Activated naive CD8-positive, alpha-beta T cell treated with anti-CD3 and anti-CD28 coated beads for 36 hours (primary cell): Measurements from ENCODE around the gene UNCX. TPM values are rescaled to one million over a fixed set of nuclear protein-coding genes. Genes with fewer than 3 reads are reported as not detected.
"Not testable (repeated sequence)": the region's sequence is repeated elsewhere in the genome, so short reads cannot be mapped to it uniquely, and the experiment has no call there.

Source experiments
- DNase-seq: peaks from one replicate; pipeline ENCODE4 v3.0.0; 2021
- H3K27ac Mint-ChIP-seq: one replicate; pipeline ENCODE4 v1.8.0; 2022; ENCODE audit warnings: mild to moderate bottlenecking, moderate library complexity, mixed read lengths
- H3K27me3 Mint-ChIP-seq: one replicate; pipeline ENCODE4 v1.8.0; 2022; ENCODE audit warnings: mild to moderate bottlenecking, mixed read lengths
- H3K36me3 Mint-ChIP-seq: one replicate; pipeline ENCODE4 v1.8.0; 2021; ENCODE audit warnings: mild to moderate bottlenecking, mixed read lengths
- H3K4me1 Mint-ChIP-seq: one replicate; pipeline ENCODE4 v1.8.0; 2021; ENCODE audit warnings: mixed read lengths
- H3K4me3 Mint-ChIP-seq: one replicate; pipeline ENCODE4 v1.8.0; 2022; ENCODE audit warnings: mild to moderate bottlenecking, moderate library complexity, mixed read lengths
- H3K9me3 Mint-ChIP-seq: one replicate; pipeline ENCODE4 v1.8.0; 2022; ENCODE audit warnings: mixed read lengths
- total RNA-seq, 2 experiments: library from RNA; stranded (reverse); gene quantifications; one replicate each; pipeline ENCODE4 v1.2.3, GENCODE V29; 2021

The UNCX gene
- total RNA-seq, 2 experiments from 2014 or later, result not detected

DNA sequence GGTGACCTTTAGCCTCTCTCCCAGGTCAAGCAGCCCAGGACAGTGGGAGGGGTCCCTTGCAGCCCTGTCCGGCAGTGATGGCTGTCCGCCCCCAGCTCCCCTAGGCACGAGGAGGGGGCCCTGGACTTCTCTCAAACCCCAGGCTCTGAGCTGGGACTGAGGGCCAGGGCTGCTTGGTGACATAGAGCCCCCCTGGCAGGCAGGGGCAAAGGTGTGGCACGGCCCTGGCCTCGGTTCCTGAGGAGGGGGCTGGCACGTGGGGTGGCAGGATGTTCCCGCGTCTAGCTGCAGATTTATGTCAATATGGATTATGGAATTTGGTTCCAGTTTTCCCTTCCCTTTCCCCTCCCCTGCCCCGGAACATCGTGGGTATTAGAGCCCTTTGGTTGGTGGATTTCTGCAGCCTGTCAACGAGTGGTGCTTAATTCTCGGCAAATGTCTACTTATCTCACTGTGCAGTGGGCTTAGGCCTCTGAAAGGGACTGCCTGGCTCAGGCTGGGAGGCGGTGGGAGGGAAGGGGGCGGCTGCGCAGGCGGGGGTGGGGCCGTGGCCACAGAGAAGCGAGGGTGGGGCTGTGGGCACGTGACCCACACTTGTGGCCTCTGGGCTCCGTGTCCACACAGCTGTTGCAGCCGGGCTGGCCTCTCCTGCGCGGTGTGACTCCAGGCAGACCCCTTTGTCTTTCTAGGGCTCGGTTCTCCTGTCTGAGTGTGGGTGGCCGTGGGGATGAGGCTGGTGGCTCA, 19.3 kb downstream of the UNCX start:
- H3K9me3 Mint-ChIP-seq, result no peaks in the 10 kb centered on the region
- no peak for DNase-seq
- no peak overlapping the region for H3K27ac Mint-ChIP-seq
- peaks cover 4% of the 10 kb centered on the region for H3K4me1 Mint-ChIP-seq
- H3K36me3 Mint-ChIP-seq, result no peaks in the 10 kb centered on the region
- peaks cover 67% of the 10 kb centered on the region for H3K27me3 Mint-ChIP-seq
- H3K4me3 Mint-ChIP-seq, result no peak overlapping the region

- Mint-ChIP-seq H3K27ac (no peak overlapping the region), H3K9me3 (no peaks in the 10 kb centered on the region), H3K4me1 (peaks cover 4% of the 10 kb centered on the region), H3K4me3 (no peak overlapping the region), H3K36me3 (no peaks in the 10 kb centered on the region), H3K27me3 (peaks cover 67% of the 10 kb centered on the region)
- no peak for DNase-seq
Observed at GRCh38 chr7:1252540-1253090, 19.9 kb downstream of the UNCX start.

- Mint-ChIP-seq H3K9me3 (no peaks in the 10 kb centered on the region), H3K27me3 (peaks cover 56% of the 10 kb centered on the region), H3K27ac (no peak overlapping the region), H3K4me3 (no peak overlapping the region), H3K36me3 (no peaks in the 10 kb centered on the region), H3K4me1 (no peaks in the 10 kb centered on the region)
- no peak for DNase-seq
Observed at GRCh38 chr7:1253681-1254181, 21.1 kb downstream of the UNCX start.

DNA sequence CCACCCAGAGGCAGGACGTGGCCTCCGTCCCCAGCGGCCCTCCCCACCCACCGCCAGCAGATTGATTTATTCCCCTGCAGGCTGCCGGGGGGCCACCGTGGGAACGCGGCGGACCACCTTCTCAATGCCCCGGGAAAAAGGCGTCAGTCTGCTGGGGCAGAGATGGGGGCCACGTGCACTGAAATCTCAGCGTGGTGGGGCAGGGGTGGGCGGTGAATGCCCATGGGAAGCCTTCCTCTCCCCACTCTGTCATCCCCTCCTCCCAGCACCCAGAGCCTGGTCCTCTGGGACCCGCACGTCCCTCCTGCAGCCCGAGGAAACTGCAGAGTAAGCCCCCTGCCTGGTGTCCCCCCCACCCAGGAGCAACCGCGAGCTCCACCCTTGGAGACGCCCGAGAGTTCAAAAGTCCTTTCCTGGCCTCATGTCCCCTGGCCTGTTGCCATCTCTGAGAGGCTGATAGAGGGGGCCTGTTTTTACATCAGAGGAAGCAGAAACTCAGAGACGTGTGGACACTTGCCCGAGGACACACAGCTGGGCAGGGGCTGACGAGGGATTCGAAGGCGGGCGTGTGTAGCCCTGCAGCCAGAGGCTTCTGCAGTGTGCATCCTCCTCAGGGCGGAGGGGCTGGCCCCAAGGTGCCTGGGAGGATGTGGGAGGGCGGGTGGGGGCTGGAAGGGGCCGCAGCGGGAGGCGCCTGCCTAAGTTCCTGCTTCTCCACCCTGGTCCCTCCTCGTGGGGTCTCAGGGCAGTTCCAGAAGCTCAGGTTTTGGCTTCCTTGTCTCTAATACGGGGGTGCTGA, 21.8 kb downstream of the UNCX start:
- Mint-ChIP-seq H3K9me3 (no peaks in the 10 kb centered on the region), H3K27me3 (peaks cover 49% of the 10 kb centered on the region), H3K4me1 (no peaks in the 10 kb centered on the region), H3K36me3 (no peaks in the 10 kb centered on the region), H3K4me3 (no peak overlapping the region), H3K27ac (no peak overlapping the region)
- DNase-seq, result no peak

DNA sequence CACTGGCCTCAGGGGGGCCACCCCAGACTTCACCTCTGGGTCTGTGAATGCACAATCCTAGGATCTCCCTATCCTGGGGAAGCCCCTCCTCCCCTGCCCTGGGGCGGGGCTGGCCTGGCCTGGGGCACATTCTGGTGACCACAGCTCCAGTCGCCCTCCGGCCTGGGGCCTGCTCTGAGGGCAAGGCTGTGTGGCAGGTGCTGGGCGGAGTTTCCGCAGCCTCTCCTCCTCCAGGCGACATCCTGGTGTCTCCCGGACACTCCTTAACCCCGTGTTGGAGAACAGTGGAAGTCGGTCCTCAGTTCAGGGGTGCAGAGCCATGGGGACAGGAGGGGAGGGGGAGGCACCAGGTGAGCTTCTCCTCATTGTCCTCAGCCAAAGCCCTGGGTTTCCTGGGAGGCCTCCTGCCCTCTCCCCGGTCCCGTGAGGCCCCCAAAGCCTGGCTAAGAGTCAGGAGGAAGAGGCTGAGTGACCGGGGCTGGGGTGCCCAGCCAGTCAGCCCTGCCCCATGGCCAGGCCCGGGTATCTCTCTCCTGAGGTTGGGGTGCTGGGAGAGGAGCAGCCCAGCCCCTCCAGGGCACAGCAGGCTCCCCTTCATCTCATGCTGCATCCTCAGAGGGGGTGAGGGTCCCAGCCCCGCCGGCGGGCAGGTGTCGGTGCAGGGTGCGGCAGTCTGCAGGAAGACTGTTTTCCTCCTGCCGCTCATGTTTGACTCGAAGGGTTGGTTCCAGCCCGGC, 22.6 kb downstream of the UNCX start:
- Mint-ChIP-seq H3K4me1 (no peaks in the 10 kb centered on the region), H3K9me3 (no peaks in the 10 kb centered on the region), H3K4me3 (no peak overlapping the region), H3K36me3 (no peaks in the 10 kb centered on the region), H3K27ac (no peak overlapping the region), H3K27me3 (peaks cover 44% of the 10 kb centered on the region)
- DNase-seq, result no peak

DNA sequence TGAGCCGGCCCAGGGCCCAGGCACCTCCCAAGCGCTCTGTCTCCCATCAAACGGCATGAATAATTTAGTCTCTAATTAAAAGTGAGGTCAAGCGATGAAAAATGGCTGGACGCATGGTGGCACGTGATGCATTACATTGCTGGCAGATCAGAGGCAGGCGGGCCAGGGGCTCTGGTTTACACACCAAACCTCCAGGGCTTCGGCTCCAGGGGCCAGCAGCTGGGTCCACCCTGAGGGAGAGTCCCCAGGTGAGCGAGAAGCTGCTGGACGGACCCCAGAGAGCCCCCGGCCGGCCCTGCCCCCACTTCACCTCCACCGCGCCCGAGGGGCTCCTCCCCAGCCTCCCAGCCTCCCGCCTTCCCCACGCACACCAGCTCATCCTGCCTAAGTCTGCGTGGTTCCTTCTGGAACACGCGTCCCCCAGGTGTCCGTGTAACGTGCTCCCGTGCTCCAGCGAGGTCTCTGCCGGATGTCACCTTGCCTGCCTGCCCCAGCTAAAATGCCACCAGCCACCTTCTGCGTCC, 23.2 kb downstream of the UNCX start:
- no peak for DNase-seq
- H3K4me3 Mint-ChIP-seq, result no peak overlapping the region
- no peaks in the 10 kb centered on the region for H3K4me1 Mint-ChIP-seq
- H3K9me3 Mint-ChIP-seq, result no peaks in the 10 kb centered on the region
- peaks cover 42% of the 10 kb centered on the region for H3K27me3 Mint-ChIP-seq
- H3K27ac Mint-ChIP-seq, result no peak overlapping the region
- H3K36me3 Mint-ChIP-seq, result no peaks in the 10 kb centered on the region

DNA sequence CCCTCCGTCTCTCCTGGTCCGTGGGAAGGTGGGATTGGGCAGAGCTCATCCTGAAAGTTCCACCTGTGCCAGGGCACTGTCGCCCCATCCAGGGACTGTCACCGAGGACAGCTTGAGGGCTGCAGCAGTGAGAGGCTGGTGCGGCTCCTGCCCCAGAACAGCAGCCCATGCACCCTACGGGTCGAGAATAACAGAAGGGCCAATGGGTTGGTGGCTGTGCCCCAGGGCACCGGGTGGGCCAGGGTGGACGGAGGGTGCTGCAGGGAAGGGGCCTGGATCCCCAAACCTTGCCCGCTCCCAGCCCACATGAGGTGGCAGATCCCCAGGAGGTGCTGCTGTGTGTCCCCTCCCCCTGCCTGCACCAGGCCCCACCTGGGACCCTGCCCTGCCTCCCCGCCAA, 23.9 kb downstream of the UNCX start:
- peaks cover 35% of the 10 kb centered on the region for H3K27me3 Mint-ChIP-seq
- no peak overlapping the region for H3K27ac Mint-ChIP-seq
- H3K36me3 Mint-ChIP-seq, result no peaks in the 10 kb centered on the region
- H3K9me3 Mint-ChIP-seq, result no peaks in the 10 kb centered on the region
- H3K4me3 Mint-ChIP-seq, result no peak overlapping the region
- no peaks in the 10 kb centered on the region for H3K4me1 Mint-ChIP-seq
- DNase-seq, result no peak

GRCh38 chr7:1257221-1257620, 24.5 kb downstream of the UNCX start:
- Mint-ChIP-seq H3K27me3 (peaks cover 33% of the 10 kb centered on the region), H3K4me1 (no peaks in the 10 kb centered on the region), H3K9me3 (no peaks in the 10 kb centered on the region), H3K36me3 (no peaks in the 10 kb centered on the region), H3K27ac (no peak overlapping the region), H3K4me3 (no peak overlapping the region)
- DNase-seq, result no peak

GRCh38 chr7:1257863-1258262, 25.2 kb downstream of the UNCX start:
- DNase-seq, result no peak
- H3K4me3 Mint-ChIP-seq, result no peak overlapping the region
- H3K27me3 Mint-ChIP-seq, result peaks cover 32% of the 10 kb centered on the region
- H3K4me1 Mint-ChIP-seq, result no peaks in the 10 kb centered on the region
- H3K9me3 Mint-ChIP-seq, result no peaks in the 10 kb centered on the region
- H3K27ac Mint-ChIP-seq, result no peak overlapping the region
- H3K36me3 Mint-ChIP-seq, result no peaks in the 10 kb centered on the region

- Mint-ChIP-seq H3K4me3 (no peak overlapping the region), H3K27ac (no peak overlapping the region), H3K36me3 (no peaks in the 10 kb centered on the region), H3K4me1 (no peaks in the 10 kb centered on the region), H3K9me3 (no peaks in the 10 kb centered on the region), H3K27me3 (peaks cover 17% of the 10 kb centered on the region)
- no peak for DNase-seq
Observed at GRCh38 chr7:1259621-1260243, 27.1 kb downstream of the UNCX start.

DNA sequence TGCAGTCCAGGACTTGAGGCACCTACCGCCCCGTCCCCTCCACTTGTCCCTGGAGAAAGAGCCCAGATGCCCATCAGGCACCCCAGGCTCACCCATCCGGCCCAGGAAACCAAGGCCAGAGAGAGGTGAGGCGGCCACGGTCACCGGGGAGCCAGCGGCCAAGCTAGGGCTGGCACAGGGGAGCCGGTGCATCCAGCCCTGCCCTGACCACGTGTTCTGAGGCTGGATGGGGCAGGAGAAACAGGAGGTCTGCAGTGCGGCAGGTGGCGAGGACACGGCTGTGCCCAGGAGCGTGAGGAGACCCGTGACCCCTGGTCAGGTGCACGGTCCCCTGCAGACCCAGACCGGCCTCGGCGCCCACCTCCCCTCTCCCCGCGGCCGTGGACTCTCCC, 27.6 kb downstream of the UNCX start:
- Mint-ChIP-seq H3K36me3 (no peaks in the 10 kb centered on the region), H3K27me3 (peaks cover 20% of the 10 kb centered on the region), H3K4me3 (no peak overlapping the region), H3K27ac (no peak overlapping the region), H3K9me3 (no peaks in the 10 kb centered on the region), H3K4me1 (no peaks in the 10 kb centered on the region)
- no peak for DNase-seq

- H3K9me3 Mint-ChIP-seq, result not testable (repeated sequence)
Observed at GRCh38 chr7:1261036-1261435, 28.4 kb downstream of the UNCX start.

GRCh38 chr7:1262441-1262840, 29.8 kb downstream of the UNCX start:
- Mint-ChIP-seq H3K4me3 (no peak overlapping the region), H3K4me1 (no peaks in the 10 kb centered on the region), H3K36me3 (no peaks in the 10 kb centered on the region), H3K9me3 (no peaks in the 10 kb centered on the region), H3K27me3 (peaks cover 21% of the 10 kb centered on the region), H3K27ac (no peak overlapping the region)
- DNase-seq, result no peak

More at GRCh38 chr7:1261036-1261435, 28.4 kb downstream of the UNCX start:
- H3K4me3 Mint-ChIP-seq, H3K4me1 Mint-ChIP-seq, H3K36me3 Mint-ChIP-seq, DNase-seq, H3K27ac Mint-ChIP-seq: not testable (repeated sequence)
- peaks cover 23% of the 10 kb centered on the region for H3K27me3 Mint-ChIP-seq

- no peak for DNase-seq
- Mint-ChIP-seq H3K36me3 (no peaks in the 10 kb centered on the region), H3K4me3 (no peak overlapping the region), H3K9me3 (no peaks in the 10 kb centered on the region), H3K27me3 (peaks cover 21% of the 10 kb centered on the region), H3K27ac (no peak overlapping the region), H3K4me1 (no peaks in the 10 kb centered on the region)
Observed at GRCh38 chr7:1263391-1263951, 30.8 kb downstream of the UNCX start.
